ENCODE measurements around the gene GDPD5. TPM values are rescaled to one million over a fixed set of nuclear protein-coding genes. Genes with fewer than 3 reads are reported as not detected.

The GDPD5 gene
- total RNA-seq, 1 experiment from 2014 or later: 12.2 TPM

GRCh38 chr11:75508051-75508561 lies 17.6 kb downstream of the GDPD5 start (continued):
- TF ChIP-seq USF2 (CRISPR knock-in tag; IDR thresholded peaks at IDR 0.05) (no peak), RELA (CRISPR knock-in tag; IDR thresholded peaks at IDR 0.05; ENCODE audit: borderline replicate concordance) (no peak)

- H3K36me3 Mint-ChIP-seq: no peaks in the 10 kb centered on the region
- no peaks in the 10 kb centered on the region; the same call in 1 of the 2 replicates for H3K4me1 Mint-ChIP-seq
- no peak for TF ChIP-seq ZNF263 (CRISPR knock-in tag; IDR thresholded peaks at IDR 0.05; ENCODE audit: low read depth)
- no peak for TF ChIP-seq MLX (CRISPR knock-in tag; IDR thresholded peaks at IDR 0.05)
- no peak for TF ChIP-seq ERG (CRISPR knock-in tag; IDR thresholded peaks at IDR 0.05)
- no peak for TF ChIP-seq SP1 (CRISPR knock-in tag; conservative IDR thresholded peaks at IDR 0.05)
- TF ChIP-seq FOXK1 (CRISPR knock-in tag; IDR thresholded peaks at IDR 0.05): no peak
- no peak for TF ChIP-seq NFATC4 (CRISPR knock-in tag; IDR thresholded peaks at IDR 0.05)
- TF ChIP-seq KAT7 (CRISPR knock-in tag; IDR thresholded peaks at IDR 0.05; ENCODE audit: borderline replicate concordance): no peak
- TF ChIP-seq NFYB (CRISPR knock-in tag; conservative IDR thresholded peaks at IDR 0.05; ENCODE audit: low read depth): no peak
- TF ChIP-seq SMAD4 (CRISPR knock-in tag; IDR thresholded peaks at IDR 0.05): no peak
- H3K27ac Mint-ChIP-seq: no peak overlapping the region
- no peaks in the 10 kb centered on the region for H3K27me3 Mint-ChIP-seq (ENCODE audit: low read depth)
- H3K4me3 Mint-ChIP-seq: no peak overlapping the region
- ChIA-PET POLR2A (no interaction called here), CTCF (no interaction called here)
- no peak for ATAC-seq
- H3K9me3 Mint-ChIP-seq: no peaks in the 10 kb centered on the region
- no peak for DNase-seq (ENCODE audit: low spot score)
Measured at GRCh38 chr11:75507571-75507970, 18.2 kb downstream of the GDPD5 start.

GRCh38 chr11:75506827-75507226 lies 18.9 kb downstream of the GDPD5 start:
- DNase-seq (ENCODE audit: low spot score) (no peak), ATAC-seq (no peak)
- no peaks in the 10 kb centered on the region for H3K27me3 Mint-ChIP-seq (ENCODE audit: low read depth)
- H3K27ac Mint-ChIP-seq: no peak overlapping the region
- ChIA-PET POLR2A (no interaction called here), CTCF (interaction anchor here (1.2 to 1.4 kb wide), 2 partner anchors 11 to 56 kb away, joined by 3 to 4 read pairs; no protein-coding TSS in a partner anchor)
- H3K4me1 Mint-ChIP-seq: no peaks in the 10 kb centered on the region; the same call in 1 of the 2 replicates
- H3K36me3 Mint-ChIP-seq: no peaks in the 10 kb centered on the region
- H3K4me3 Mint-ChIP-seq: no peak overlapping the region
- H3K9me3 Mint-ChIP-seq: no peaks in the 10 kb centered on the region
- no peak for TF ChIP-seq CTCF (IDR thresholded peaks at IDR 0.05)
- TF ChIP-seq SOX15 (CRISPR knock-in tag; IDR thresholded peaks at IDR 0.05): no peak
- no peak for TF ChIP-seq ESRRA (CRISPR knock-in tag; IDR thresholded peaks at IDR 0.05; ENCODE audit: borderline replicate concordance)
- TF ChIP-seq ZNF396 (CRISPR knock-in tag; IDR thresholded peaks at IDR 0.05; ENCODE audit: borderline replicate concordance): no peak
- no peak for TF ChIP-seq IRF1 (CRISPR knock-in tag; IDR thresholded peaks at IDR 0.05)
- TF ChIP-seq RORB (CRISPR knock-in tag; IDR thresholded peaks at IDR 0.05): no peak
- TF ChIP-seq FOXP1 (CRISPR knock-in tag; IDR thresholded peaks at IDR 0.05; ENCODE audit: borderline replicate concordance): no peak
- no peak for TF ChIP-seq ZNF263 (CRISPR knock-in tag; IDR thresholded peaks at IDR 0.05; ENCODE audit: low read depth)
- TF ChIP-seq ERG (CRISPR knock-in tag; IDR thresholded peaks at IDR 0.05): no peak
- no peak for TF ChIP-seq TCF7 (CRISPR knock-in tag; IDR thresholded peaks at IDR 0.05; ENCODE audit: low read depth)
- TF ChIP-seq NR3C1 (CRISPR knock-in tag; conservative IDR thresholded peaks at IDR 0.05; ENCODE audit: low read depth): no peak
- TF ChIP-seq PRRX2 (CRISPR knock-in tag; IDR thresholded peaks at IDR 0.05): no peak
- no peak for TF ChIP-seq ZBTB43 (CRISPR knock-in tag; IDR thresholded peaks at IDR 0.05)
- TF ChIP-seq GTF2I (CRISPR knock-in tag; conservative IDR thresholded peaks at IDR 0.05): no peak
- no peak for TF ChIP-seq OVOL2 (CRISPR knock-in tag; IDR thresholded peaks at IDR 0.05; ENCODE audit: borderline replicate concordance)
- TF ChIP-seq ATF6 (CRISPR knock-in tag; IDR thresholded peaks at IDR 0.05): no peak
